Stimulated activated CD8-positive, alpha-beta memory T cell treated with anti-CD3 and anti-CD28 coated beads, Interleukin-2, amount 100 ng/mL, for 48 hours (primary cell): Measurements from ENCODE around the gene ZC3H7A.
"Not testable (repeated sequence)": the region's sequence is repeated elsewhere in the genome, so short reads cannot be mapped to it uniquely, and the experiment has no call there.

Experiments
- DNase-seq, 2 donors: peaks; one replicate each; pipeline ENCODE4 v3.0.0-alpha.2; 2020; ENCODE audit warnings: low read depth in 2 of 2

Gene ZC3H7A, protein sequence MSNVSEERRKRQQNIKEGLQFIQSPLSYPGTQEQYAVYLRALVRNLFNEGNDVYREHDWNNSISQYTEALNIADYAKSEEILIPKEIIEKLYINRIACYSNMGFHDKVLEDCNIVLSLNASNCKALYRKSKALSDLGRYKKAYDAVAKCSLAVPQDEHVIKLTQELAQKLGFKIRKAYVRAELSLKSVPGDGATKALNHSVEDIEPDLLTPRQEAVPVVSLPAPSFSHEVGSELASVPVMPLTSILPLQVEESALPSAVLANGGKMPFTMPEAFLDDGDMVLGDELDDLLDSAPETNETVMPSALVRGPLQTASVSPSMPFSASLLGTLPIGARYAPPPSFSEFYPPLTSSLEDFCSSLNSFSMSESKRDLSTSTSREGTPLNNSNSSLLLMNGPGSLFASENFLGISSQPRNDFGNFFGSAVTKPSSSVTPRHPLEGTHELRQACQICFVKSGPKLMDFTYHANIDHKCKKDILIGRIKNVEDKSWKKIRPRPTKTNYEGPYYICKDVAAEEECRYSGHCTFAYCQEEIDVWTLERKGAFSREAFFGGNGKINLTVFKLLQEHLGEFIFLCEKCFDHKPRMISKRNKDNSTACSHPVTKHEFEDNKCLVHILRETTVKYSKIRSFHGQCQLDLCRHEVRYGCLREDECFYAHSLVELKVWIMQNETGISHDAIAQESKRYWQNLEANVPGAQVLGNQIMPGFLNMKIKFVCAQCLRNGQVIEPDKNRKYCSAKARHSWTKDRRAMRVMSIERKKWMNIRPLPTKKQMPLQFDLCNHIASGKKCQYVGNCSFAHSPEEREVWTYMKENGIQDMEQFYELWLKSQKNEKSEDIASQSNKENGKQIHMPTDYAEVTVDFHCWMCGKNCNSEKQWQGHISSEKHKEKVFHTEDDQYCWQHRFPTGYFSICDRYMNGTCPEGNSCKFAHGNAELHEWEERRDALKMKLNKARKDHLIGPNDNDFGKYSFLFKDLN

DNA sequence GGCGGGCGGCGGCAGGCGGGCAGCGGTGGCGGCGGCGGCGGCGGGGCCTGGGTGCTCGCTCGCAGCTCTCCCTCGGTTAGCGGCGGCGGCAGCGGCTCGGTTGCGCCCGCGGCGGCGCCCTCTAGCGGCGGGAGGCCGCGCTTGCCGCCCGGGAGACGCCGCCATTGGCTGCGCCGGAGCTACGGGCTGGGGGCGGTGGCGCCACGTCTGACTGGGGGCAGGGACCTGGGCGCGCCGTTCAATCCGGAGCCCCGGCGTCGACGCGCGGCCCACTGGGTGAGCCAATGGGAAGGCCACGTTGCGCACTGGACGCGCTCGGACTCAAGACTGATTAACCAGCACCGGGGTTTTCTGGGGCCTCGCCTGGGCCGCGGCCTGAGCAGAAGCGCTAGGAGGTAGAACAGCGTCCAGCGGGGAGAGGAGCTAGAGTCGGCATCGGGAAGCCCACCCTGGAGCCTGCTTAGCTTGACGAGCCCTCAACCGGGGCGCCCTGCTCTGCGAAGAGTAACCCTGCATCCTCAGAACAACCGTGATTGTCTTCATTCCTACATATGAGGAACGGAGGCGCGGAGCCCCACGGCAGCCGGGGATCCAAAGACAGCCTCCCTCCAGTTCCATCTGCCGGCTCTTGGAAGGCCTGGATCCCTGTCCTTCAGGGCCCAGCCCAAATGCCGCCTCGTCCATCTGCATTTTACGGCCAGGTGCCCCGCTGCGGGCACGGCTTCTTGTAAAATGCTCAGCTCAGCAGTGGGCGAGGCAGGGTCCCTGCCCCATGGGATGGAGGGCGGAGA, at the start of gene ZC3H7A:
ZC3H7A (minus strand) TSS at position 93 of the 791 bp plus-strand sequence. CDS start 14,904 bp downstream, outside the sequence.
- peak; percentile 89 to 91 for DNase-seq

DNA sequence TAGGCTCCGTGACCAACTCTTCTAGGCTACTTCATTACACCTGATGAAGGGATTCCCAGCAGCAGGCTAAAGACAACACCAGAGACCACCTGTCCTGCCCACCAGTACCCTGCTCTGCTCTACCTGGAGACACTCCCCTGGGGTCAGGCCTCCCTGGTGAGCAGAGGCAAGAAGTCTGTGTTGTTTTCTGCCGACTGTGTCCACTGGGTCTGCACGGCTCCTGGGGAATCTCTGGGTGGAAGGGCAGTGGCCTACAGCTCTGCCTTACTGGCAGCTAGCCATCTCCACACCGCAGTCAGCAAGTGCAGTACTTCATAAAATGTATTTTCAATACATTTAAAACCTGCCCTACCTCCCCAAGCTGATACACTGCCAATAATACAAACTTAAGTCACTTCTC, 47.4 kb upstream of the ZC3H7A start:
- no peak for DNase-seq

DNA sequence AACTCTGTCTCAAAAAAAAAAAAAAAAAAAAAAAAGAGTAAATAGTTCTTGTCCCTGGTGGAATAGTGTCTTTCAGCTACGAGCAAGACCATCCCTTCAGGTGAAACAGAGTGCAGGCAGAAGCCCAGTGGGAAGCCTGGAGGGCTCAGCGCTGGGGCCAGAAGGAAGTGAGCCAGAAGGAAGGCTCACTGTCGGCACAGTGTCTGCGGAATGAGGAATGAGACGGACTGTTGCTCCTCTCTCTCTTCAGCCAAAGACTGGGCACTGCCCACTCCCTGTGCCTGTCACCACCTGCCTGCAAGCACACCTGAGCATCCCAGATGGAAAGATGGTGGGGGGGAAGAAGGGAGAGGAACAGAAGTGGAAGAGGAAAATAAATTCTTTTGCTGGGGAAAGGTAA, 46.8 kb upstream of the ZC3H7A start:
- no peak for DNase-seq

DNA sequence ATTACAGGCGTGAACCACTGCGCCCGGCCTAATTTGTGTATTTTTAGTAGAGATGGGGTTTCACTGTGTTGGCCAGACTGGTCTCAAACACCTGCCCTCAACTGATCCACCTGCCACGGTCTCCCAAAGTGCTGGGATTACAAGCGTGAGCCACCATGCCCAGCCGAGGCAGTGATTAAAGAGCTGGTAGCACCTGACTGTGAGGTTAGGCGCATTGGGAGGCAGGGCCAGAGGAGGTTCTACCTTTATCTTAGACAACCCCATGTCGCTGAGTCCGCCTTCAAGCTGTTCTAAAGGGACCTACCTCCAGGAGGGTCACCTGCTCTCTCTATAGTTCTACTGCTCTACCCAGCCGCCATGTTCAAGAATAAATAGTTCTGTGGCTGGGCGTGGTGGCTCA, 46.1 kb upstream of the ZC3H7A start:
- no peak for DNase-seq

DNA sequence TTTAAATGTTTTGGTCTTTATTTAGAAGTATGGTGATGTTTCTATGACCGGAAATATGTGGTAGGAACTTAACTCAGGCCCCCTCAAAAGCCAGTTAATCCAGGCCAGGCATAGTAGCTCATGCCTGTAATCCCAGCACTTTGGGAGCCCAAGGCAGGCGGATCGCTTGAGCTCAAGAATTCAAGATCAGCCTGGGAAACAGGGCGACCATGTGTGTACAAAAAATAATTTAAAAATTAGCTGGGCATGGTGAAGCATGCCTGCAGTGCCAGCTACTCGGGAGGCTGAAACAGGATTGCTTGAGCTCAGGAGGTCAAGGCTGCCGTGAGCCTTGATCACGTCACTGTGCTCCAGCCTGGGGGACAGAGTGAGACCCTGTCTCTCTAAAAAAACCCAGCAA, 44.0 kb upstream of the ZC3H7A start:
- no peak for DNase-seq

DNA sequence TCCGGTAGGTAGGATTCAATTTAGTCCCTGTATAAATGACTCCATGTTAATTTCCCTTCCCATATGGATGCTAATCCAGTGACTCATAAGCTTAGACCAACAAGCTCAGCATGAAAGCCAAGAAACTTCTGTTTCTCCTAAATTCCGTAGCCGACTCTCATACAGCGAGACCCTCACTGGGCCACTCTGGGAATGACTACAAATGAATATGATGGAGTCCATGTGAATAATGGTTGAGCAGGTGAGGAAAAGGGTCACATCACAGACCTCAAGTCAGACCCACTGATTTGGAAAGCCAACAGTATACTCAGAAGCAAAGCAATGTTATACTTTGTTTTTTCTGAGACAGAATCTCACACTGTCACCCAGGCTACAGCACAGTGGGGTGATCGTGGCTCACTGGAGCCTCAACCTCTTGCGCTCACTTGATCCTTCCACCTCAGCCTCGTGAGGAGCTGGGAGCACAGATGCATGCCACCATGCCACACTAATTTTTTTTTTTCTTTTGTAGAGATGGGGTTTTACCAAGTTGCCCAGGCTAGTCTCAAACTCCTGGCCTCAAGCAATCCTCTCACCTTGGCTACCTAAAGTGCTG, 39.7 kb upstream of the ZC3H7A start:
- no peak for DNase-seq

DNA sequence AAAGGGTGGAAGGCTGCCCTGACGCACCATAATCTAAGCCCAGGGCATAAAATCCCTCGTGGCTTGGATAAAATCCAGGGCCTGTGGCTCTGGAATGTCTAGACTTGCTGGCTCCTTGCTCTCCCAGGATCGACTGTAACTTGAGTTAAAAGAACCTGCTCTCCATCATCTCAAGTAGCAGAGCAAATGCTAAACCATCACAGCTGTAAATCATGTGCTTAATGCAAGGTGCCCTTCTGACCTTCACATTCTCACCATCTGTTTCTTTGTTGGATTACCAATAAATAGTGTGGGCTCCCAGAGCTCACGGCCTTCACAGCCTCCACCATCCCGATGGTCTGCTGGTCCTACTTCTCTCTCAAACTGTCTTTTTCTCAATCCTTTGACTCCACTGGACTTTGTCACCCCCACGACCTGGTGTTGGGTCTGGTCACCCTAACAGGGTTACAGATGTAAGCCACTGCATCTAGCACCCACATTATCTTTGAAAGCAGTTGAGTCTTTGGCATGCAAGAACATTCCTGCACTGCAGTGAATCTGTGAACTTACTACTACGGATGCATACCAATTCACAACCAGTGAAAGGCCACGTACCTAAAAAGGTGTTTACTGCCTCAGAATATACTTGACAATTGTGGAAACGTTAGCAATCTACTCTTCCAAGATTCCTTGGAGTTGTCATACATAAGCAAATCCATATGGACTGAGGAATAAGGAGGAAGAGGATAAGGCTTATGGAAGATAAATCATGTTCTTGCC, 39.0 kb upstream of the ZC3H7A start:
- DNase-seq = no peak

DNA sequence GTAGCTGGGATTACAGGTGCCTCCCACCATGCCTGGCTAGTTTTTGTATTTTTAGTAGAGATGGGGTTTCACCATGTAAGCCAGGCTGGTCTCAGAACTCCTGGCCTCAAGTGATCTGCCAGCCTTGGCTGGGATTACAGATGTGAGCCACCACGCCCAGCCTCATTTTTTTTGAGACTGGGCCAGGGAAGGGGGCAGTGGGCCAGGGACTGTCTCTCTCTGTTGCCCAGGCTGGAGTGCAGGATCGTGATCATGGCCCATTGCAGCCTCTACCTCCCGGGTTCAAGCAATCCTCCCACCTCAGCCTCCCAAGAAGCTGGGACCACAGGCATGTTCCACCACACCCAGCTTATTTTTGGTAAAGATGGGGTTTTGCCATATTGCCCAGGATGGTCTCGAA, 38.3 kb upstream of the ZC3H7A start:
- DNase-seq = no peak

DNA sequence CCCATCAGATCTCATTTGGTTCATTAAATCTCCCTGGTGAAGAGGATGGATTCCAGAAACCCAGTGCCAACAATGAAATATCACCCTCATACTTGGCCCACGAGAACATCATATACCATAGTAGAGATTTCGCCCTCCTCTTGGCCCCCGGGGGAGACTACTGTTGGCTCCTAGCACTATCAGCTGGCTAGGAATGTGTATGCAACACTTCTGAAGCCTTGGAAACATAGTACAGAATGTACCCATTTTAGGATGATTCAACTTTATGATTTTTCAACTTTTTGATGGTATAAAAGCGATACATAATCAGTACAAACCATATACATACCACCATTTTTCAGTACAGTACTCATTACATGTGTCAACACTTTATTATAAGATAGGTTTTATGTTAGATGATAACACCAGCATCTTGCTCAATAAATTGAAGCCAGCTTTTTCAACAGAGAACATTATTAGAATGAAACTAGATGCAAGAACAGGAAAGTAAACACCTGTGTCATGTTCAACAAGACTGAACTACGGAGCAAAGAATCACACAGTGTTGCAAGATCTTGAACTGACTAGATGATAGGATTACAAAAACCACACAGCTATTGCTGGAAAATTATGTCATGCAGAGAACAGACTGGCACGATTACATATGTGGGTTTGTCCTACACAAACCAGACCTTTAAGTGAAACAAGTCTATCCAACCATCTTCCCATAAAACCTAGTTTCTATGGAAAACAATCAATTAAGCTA, 37.1 kb upstream of the ZC3H7A start:
- no peak for DNase-seq

DNA sequence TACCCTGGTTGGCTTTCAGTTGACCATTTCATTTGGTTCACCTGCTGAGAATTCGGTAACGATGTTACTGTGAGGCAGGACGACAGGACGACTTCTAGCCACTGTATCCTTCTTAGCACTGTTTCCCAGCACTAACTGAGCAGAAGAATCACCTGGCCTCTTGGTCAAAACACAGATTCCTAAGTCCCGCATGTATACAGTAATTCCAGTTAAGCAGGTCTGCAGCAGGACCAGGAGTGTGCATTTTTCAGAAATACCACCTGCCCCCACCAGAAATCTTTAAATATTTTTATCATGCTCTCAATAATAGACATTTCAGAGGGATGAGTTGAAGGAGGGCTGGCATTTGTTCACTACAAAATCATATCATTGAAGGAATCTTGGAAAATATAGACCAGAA, 31.6 kb upstream of the ZC3H7A start:
- no peak for DNase-seq

DNA sequence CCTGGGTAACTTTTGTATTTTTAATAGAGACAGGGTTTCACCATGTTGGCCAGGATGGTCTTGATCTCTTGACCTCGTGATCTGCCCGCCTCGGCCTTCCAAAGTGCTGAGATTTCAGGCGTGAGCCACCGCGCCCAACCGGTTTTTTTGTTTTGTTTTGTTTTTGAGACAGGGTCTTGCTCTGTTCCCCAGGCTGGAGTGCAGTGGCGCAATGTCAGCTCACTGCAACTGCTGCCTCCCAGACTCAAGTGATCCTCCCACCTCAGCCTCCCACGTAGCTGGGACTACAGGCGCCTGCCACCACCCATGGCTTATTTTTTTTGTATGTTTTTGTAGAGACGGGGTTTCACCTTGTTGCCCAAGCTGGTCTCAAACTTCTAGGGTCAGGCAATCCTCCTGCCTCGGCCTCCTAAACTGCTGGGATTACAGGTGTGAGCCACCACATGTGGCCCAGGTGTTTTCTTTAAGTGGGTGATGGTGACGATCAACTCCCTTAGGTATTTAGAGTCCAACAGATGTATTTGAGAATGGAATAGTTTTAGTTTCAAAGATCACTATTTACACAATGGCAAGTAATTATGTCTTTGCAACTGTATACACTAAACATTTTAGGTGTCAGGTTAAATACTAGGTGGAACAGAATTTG, 28.6 kb upstream of the ZC3H7A start:
- not testable (repeated sequence) for DNase-seq

DNA sequence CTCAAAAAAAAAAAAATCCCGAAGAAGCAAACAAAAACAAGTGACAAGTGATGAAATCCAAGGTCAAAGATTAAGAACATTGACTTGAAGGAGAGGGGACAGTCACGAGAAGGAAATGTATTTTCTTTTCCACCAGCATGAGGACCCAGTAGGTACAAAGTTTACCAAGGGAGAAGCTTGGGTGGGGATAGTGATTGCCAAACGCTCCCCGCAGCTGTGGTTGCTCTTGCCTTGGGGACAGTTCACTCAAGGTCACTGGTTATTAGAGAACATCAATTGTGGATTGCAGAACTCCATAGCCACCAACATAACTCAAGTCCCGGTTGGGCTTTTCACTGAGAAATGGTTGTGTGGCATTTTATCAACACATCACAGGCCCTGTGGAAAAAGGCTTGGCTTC, 27.3 kb upstream of the ZC3H7A start:
- DNase-seq = no peak

DNA sequence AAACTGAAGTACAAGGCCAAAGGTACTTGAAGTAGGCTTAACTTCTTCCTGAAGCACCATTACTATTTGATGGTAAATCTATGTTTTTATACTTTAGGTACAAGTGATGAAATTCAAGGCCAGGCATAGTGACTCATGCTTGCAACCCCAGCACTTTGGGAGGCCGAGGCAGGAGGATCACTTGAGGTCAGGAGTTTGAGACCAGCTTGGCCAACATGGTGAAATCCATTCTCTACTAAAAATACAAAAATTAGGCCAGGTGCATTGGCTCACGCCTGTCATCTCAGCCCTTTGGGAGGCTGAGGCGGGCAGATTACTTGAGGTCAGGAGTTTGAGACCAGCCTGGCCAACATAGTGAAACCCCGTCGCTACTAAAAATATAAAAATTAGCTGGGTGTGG, 26.6 kb upstream of the ZC3H7A start:
- not testable (repeated sequence) for DNase-seq

DNA sequence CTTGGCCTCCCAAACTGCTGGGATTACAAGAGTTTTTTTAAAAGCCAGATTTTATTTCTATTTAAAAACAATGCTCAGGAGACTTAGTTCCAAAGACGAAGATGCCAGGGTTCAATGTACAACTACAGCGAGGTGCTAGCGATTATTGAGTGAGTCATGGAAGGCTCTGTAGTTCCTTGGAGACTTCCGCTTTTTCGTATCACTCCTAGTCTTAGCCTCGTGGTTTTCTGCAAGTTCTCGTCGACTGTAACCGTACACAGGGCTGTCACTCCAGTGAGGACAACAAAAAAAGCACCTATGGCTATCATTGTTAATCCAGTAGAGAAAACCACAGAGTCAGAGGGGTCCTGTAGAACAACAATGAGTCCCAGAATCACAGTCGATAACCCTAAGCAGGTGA, 22.7 kb upstream of the ZC3H7A start:
- no peak for DNase-seq

DNA sequence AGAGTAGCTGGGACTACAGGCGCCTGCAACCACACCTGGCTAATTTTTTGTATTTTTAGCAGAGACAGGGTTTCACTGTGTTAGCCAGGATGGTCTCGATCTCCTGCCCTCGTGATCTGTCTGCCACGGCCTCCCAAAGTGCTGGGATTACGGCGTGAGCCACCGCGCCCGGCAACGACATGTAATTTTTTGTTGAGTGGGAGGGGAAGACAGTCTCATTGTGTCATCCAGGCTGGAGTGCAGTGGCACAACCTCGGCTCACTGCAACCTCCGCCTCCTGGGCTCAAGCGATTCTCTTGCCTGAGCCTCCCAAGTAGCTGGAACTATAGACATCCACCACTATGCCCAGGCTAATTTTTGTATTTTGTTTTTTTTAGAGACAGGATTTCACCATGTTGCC, 21.9 kb upstream of the ZC3H7A start:
- DNase-seq = not testable (repeated sequence)

DNA sequence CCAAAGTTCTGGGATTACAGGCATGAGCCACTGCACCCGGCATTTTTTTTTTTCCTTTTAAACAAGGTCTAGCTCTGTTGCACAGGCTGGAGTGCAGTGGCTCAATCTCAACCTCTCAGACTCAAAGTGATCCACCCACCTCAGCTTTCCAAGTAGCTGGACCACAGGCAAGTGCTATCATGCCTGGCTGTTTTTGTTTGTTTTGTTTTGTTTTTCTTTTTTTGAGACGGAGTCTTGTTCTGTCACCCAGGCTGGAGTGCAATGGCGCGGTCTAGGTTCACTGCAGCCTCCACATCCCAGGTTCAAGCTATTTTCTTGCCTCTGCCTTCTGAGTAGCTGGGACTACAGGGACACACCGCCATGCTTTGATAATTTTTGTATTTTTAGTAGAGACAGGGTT, 19.1 kb upstream of the ZC3H7A start:
- no peak for DNase-seq

DNA sequence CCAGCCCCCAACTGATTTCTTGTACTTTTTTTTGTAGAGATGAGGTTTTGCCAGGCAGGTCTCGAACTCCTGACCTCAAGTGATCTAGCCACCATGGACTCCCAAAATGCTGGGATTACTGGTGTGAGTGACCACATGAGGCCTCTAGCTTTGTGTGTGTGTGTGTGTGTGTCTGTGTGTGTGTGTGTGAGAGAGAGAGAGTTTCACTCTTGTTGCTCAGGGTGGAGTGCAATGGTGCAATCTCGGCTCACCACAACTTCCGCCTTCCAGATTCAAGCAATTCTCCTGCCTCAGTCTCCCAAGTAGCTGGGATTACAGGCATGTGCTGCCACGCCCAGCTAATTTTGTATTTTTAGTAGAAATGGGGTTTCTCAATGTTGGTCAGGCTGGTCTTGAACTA, 17.7 kb upstream of the ZC3H7A start:
- DNase-seq = not testable (repeated sequence)

DNA sequence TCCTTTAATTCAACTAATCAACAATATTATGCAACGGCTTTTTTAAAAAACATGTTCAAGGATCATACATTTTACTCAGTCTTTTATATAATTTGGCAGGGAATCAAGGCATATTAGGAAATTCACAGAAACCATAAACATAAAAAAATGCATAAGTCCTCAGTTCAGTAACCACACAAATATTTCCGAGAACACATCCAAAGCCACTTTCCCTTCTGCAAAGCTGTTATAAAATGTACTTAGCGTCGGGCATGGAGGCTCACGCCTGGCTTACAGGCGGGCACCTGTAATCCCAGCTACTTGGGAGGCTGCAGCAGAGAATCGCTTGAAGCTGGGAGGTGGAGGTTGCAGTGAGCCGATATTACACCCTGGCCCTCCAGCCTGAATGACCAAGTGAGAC, 9.7 kb upstream of the ZC3H7A start:
- DNase-seq = no peak

DNA sequence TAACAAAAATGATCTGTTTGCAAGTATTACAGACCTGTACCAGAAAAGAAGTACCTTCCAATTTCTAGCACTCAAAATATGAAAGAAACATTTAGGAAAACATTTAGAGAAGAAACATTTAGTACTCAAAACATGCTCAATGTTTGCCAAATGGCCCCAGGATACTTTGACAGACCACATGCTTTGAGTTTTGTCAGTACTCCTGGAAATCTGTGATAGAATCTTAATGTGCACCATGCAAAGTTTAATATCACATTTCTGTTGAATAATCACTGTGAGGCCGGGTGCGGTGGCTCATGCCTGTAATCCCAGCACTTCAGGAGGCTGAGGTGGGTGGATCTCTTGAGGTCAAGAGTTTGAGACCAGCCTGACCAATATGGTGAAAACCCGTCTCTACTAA, 8.5 kb upstream of the ZC3H7A start:
- DNase-seq = no peak
